ENCODE data around the gene ANGPT4.
A peak's percentile ranks its signal among the peaks of the same experiment; 100 is the strongest.

Gene ANGPT4

GRCh38 chr20:958936-959815 lies 43.0 kb upstream of the ANGPT4 start:
- H3K4me3 ChIP-seq (ENCODE audit: low read depth, low read length), result no peak overlapping the region
- no peak for DNase-seq (ENCODE audit: low read depth)
- TF ChIP-seq, protein P1, sequence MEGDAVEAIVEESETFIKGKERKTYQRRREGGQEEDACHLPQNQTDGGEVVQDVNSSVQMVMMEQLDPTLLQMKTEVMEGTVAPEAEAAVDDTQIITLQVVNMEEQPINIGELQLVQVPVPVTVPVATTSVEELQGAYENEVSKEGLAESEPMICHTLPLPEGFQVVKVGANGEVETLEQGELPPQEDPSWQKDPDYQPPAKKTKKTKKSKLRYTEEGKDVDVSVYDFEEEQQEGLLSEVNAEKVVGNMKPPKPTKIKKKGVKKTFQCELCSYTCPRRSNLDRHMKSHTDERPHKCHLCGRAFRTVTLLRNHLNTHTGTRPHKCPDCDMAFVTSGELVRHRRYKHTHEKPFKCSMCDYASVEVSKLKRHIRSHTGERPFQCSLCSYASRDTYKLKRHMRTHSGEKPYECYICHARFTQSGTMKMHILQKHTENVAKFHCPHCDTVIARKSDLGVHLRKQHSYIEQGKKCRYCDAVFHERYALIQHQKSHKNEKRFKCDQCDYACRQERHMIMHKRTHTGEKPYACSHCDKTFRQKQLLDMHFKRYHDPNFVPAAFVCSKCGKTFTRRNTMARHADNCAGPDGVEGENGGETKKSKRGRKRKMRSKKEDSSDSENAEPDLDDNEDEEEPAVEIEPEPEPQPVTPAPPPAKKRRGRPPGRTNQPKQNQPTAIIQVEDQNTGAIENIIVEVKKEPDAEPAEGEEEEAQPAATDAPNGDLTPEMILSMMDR (IDR thresholded peaks at IDR 0.05; ENCODE audit: control insufficient read depth, extremely low read depth, insufficient read depth), result no peak

DNA sequence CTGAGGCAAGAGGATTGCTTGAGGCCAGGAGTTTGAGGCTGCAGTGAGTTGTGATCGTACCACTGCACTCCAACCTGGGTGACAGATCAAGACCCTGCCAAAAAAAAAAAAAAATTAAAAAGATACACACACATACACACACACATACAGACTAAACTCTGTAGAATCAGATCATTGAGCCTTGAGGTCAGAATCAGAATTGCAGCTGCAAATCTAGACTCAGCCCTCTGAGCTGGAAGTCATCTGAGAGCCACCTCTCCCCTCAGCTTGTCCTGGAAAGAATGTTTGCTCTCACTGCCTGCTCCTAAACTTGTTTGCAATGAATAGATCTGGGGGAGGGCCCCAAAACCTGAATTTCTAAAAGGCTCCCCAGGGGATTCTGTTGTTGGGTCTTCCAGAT lies 41.4 kb upstream of the ANGPT4 start:
- no peak for DNase-seq (ENCODE audit: low read depth)
- H3K4me3 ChIP-seq (ENCODE audit: low read depth, low read length), result no peak overlapping the region
- TF ChIP-seq, protein P1 (IDR thresholded peaks at IDR 0.05; ENCODE audit: control insufficient read depth, extremely low read depth, insufficient read depth), result no peak

GRCh38 chr20:956330-956951 lies 40.3 kb upstream of the ANGPT4 start:
- H3K4me3 ChIP-seq (ENCODE audit: low read depth, low read length), result no peak overlapping the region
- TF ChIP-seq, protein P1 (IDR thresholded peaks at IDR 0.05; ENCODE audit: control insufficient read depth, extremely low read depth, insufficient read depth), result peak; percentile 99
- no peak for DNase-seq (ENCODE audit: low read depth)

DNA sequence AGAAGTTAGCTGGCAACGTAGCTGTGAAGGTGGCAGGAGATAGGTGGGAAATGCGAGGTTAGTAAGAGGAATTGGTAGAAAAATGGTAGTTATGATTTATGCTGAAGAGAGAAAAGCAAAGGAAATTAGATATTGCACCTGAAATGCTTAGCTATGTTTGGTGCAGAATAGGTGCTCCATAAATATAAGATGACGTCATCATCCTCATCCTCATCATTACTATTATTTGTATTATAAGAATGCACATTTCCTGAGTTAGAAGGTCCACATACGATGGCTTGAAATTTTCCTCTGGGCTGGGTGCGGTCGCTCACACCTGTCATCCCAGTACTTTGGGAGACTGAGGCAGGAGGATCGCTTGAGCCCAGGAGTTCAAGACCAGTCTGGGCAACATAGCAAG lies 39.5 kb upstream of the ANGPT4 start:
- H3K4me3 ChIP-seq (ENCODE audit: low read depth, low read length), result no peak overlapping the region
- no peak for DNase-seq (ENCODE audit: low read depth)
- TF ChIP-seq, protein P1 (IDR thresholded peaks at IDR 0.05; ENCODE audit: control insufficient read depth, extremely low read depth, insufficient read depth), result no peak

GRCh38 chr20:955111-955510 lies 39.0 kb upstream of the ANGPT4 start:
- TF ChIP-seq, protein P1 (IDR thresholded peaks at IDR 0.05; ENCODE audit: control insufficient read depth, extremely low read depth, insufficient read depth), result no peak
- H3K4me3 ChIP-seq (ENCODE audit: low read depth, low read length), result no peak overlapping the region
- DNase-seq (ENCODE audit: low read depth), result no peak

DNA sequence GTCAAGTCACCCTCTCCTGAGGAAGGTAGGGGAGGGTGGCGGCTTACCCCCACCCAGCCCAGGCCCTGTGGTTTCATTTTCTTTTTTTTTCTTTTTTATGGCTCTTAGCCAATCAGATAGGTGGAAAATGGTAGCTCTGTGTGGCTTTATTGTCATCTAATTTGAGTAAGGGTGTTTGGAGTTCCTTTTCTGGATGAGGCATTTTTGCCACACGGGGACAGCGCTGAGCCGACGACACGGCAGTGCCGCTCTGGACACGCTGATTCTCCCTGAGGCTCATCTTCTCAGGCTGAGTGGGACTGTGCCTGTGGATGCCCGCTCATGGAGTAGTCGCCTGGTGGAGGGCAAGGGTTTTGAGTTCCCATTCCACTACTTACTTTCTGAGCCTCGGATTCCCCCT lies 37.6 kb upstream of the ANGPT4 start:
- H3K4me3 ChIP-seq (ENCODE audit: low read depth, low read length), result no peak overlapping the region
- DNase-seq (ENCODE audit: low read depth), result no peak
- TF ChIP-seq, protein P1 (IDR thresholded peaks at IDR 0.05; ENCODE audit: control insufficient read depth, extremely low read depth, insufficient read depth), result peak; percentile 48
